GM23248 (cell line): ENCODE data around the gene ZNF865. TPM values are rescaled to one million over a fixed set of nuclear protein-coding genes. Genes with fewer than 3 reads are reported as not detected.
A peak's percentile ranks its signal among the peaks of the same experiment; 100 is the strongest.

Experiments used
- DNase-seq: peaks from one replicate; pipeline ENCODE4 v3.0.0-alpha.2; 2015
- H2AFZ ChIP-seq: fragments of 200-600 bp; sonication (generic); 2 replicates; pipeline ENCODE4 v1.6.1; 2016; ENCODE audit warnings: antibody characterized with exemption
- H3F3A ChIP-seq: fragments of 200-600 bp; sonication (generic); 2 replicates; pipeline ENCODE4 v1.6.1; 2016; ENCODE audit warnings: mild to moderate bottlenecking, antibody characterized with exemption, mixed run types; ENCODE audit not compliant: insufficient read depth
- H3K27ac ChIP-seq: fragments of 200-600 bp; sonication (generic); 2 replicates; pipeline ENCODE4 v1.5.1; 2016; ENCODE audit warnings: mild to moderate bottlenecking
- H3K27me3 ChIP-seq: fragments of 200-600 bp; sonication (generic); replicated peaks from 2 replicates; pipeline ENCODE4 v1.6.1; 2016; ENCODE audit warnings: mild to moderate bottlenecking; ENCODE audit not compliant: insufficient read depth
- H3K36me3 ChIP-seq: fragments of 200-600 bp; sonication (generic); 2 replicates; pipeline ENCODE4 v1.6.1; 2016; ENCODE audit warnings: low read depth, mild to moderate bottlenecking
- H3K4me1 ChIP-seq: fragments of 200-600 bp; sonication (generic); 2 replicates; pipeline ENCODE4 v1.6.1; 2016; ENCODE audit warnings: mild to moderate bottlenecking; ENCODE audit not compliant: insufficient read depth
- H3K4me2 ChIP-seq: fragments of 200-600 bp; sonication (generic); one replicate; pipeline ENCODE4 v1.6.1; 2016; ENCODE audit warnings: mild to moderate bottlenecking; ENCODE audit not compliant: unreplicated experiment
- H3K4me3 ChIP-seq: fragments of 200-600 bp; sonication (generic); 2 replicates; pipeline ENCODE4 v1.5.1; 2016; ENCODE audit warnings: mild to moderate bottlenecking
- H3K79me2 ChIP-seq: fragments of 200-600 bp; sonication (generic); 2 replicates; pipeline ENCODE4 v1.6.1; 2016; ENCODE audit warnings: mild to moderate bottlenecking; ENCODE audit not compliant: insufficient read depth
- H3K9ac ChIP-seq: fragments of 200-600 bp; sonication (generic); 2 replicates; pipeline ENCODE4 v1.6.1; 2016; ENCODE audit warnings: mild to moderate bottlenecking
- H3K9me2 ChIP-seq: fragments of 200-600 bp; sonication (generic); 2 replicates; pipeline ENCODE4 v1.6.1; 2016; ENCODE audit warnings: mixed run types, mild to moderate bottlenecking, moderate library complexity; ENCODE audit not compliant: insufficient read depth
- H3K9me3 ChIP-seq: fragments of 200-600 bp; sonication (generic); one replicate; pipeline ENCODE4 v1.6.1; 2017; ENCODE audit warnings: low read depth
- H4K20me1 ChIP-seq: fragments of 200-600 bp; sonication (generic); 2 replicates; pipeline ENCODE4 v1.6.0; 2016; ENCODE audit not compliant: insufficient read depth
- EZH2 ChIP-seq: fragments of 200-600 bp; sonication (generic); IDR thresholded peaks from 2 replicates; pipeline ENCODE4 v1.6.1; 2018; ENCODE audit warnings: antibody characterized with exemption, mild to moderate bottlenecking; ENCODE audit not compliant: insufficient read depth, poor library complexity, severe bottlenecking
- EZH2phosphoT487 ChIP-seq: fragments of 200-600 bp; sonication (generic); IDR thresholded peaks from 2 replicates; pipeline ENCODE4 v1.6.1; 2018; ENCODE audit warnings: antibody characterized with exemption, moderate library complexity, mild to moderate bottlenecking, low read depth; ENCODE audit not compliant: insufficient read depth
- WGBS, 2 experiments: methylation state at CpG; one replicate each; pipeline ENCODE4 v1.1.6; 2015 to 2017; ENCODE audit warnings: low lambda C conversion rate in 2 of 2, low coverage in 1 of 2; ENCODE audit errors: missing lambda C conversion rate in 2 of 2; 5-methylcytosine and 5-hydroxymethylcytosine counted together
- in situ Hi-C: fragments of 300-500 bp; cut with MboI; formaldehyde crosslinking; loops from 2 replicates; pipeline ENCODE4 v1.15.0; 2020
- polyA plus RNA-seq: library from polyadenylated mRNA; unstranded; fragments of >200 nt; fragmentation: Nextera tagmentation; extraction: Ambion mirVana; gene quantifications from 2 replicates; pipeline ENCODE4 v1.2.1, GENCODE V29; 2016
- total RNA-seq: library from RNA; depleted of rRNA; stranded (reverse); fragments of >200 nt; shearing (Covaris generic); gene quantifications from 2 replicates; pipeline ENCODE4 v1.2.3, GENCODE V29; 2014

Gene ZNF865
- total and polyA plus RNA-seq, 2 experiments from 2014 or later, result 0.21 to 1.3 TPM

- H3K36me3 ChIP-seq, result no peaks in the 10 kb centered on the region
- peak overlapping the region; percentile 86 for H3K9ac ChIP-seq
- H3K9me2 ChIP-seq, result no peaks in the 10 kb centered on the region
- no peaks in the 10 kb centered on the region for H4K20me1 ChIP-seq
- H3K79me2 ChIP-seq, result peaks cover 19% of the 10 kb centered on the region
- H3K4me1 ChIP-seq, result no peaks in the 10 kb centered on the region; the same call in 1 of the 2 replicates
- H3K27ac ChIP-seq, result no peak overlapping the region
- peaks cover 9% of the 10 kb centered on the region for H3F3A ChIP-seq
- in situ Hi-C loops, result no loop called here
- no peak overlapping the region for H2AFZ ChIP-seq
- H3K9me3 ChIP-seq, result no peaks in the 10 kb centered on the region
- no peaks in the 10 kb centered on the region for H3K27me3 ChIP-seq
- no peak for DNase-seq
- H3K4me3 ChIP-seq, result peak overlapping the region; percentile 82
- peak overlapping the region; percentile 99 for H3K4me2 ChIP-seq
- WGBS, 2 experiments, result 94 to 96% methylated on average over 27 to 90 of the region's 90 CpGs
- TF ChIP-seq EZH2 (no peak), EZH2phosphoT487 (no peak)
These were observed 26.4 kb upstream of the ZNF865 start for GRCh38 chr19:55578761-55579747.

GRCh38 chr19:55579766-55580621 is 25.5 kb upstream of the ZNF865 start:
- peak overlapping the region; percentile 99 for H3K4me2 ChIP-seq
- no peaks in the 10 kb centered on the region for H3K36me3 ChIP-seq
- peak overlapping the region; percentile 82 for H3K4me3 ChIP-seq
- no peaks in the 10 kb centered on the region for H3K9me2 ChIP-seq
- no peaks in the 10 kb centered on the region for H4K20me1 ChIP-seq
- in situ Hi-C loops, result no loop called here
- H3K4me1 ChIP-seq, result no peaks in the 10 kb centered on the region; the same call in 1 of the 2 replicates
- H3F3A ChIP-seq, result peaks cover 11% of the 10 kb centered on the region
- H3K27me3 ChIP-seq, result no peaks in the 10 kb centered on the region
- WGBS, 2 experiments, result 6% methylated on average over 11 to 20 of the region's 20 CpGs
- H3K27ac ChIP-seq, result peak overlapping the region; percentile 43
- H3K9me3 ChIP-seq, result no peaks in the 10 kb centered on the region
- TF ChIP-seq EZH2, result no peak
- no peak for TF ChIP-seq EZH2phosphoT487
- peak overlapping the region; percentile 99 for H2AFZ ChIP-seq
- peak; percentile 44 for DNase-seq
- H3K9ac ChIP-seq, result peak overlapping the region; percentile 86
- peaks cover 19% of the 10 kb centered on the region for H3K79me2 ChIP-seq

GRCh38 chr19:55580628-55581144 is 24.8 kb upstream of the ZNF865 start, which contains the start of gene ZNF579:
TSS of gene ZNF579 (minus strand) at chr19:55580848. CDS start at chr19:55579639, 1,209 bp downstream.
- 2% methylated on average over 7 to 24 of the region's 24 CpGs for WGBS, 2 experiments
- in situ Hi-C loops, result no loop called here
- TF ChIP-seq EZH2 (no peak), EZH2phosphoT487 (no peak)

More at GRCh38 chr19:55580628-55581144, 24.8 kb upstream of the ZNF865 start, which contains the start of gene ZNF579:
- Histone ChIP-seq H3K9me3 (no peaks in the 10 kb centered on the region), H3K9me2 (no peaks in the 10 kb centered on the region), H3K4me2 (peak within 1 kb of the TSS; percentile 99), H3K79me2 (peaks cover 19% of the 10 kb centered on the region), H3K27ac (peak within 1 kb of the TSS; percentile 43), H4K20me1 (no peaks in the 10 kb centered on the region), H3K9ac (peak within 1 kb of the TSS; percentile 86), H3K36me3 (no peaks in the 10 kb centered on the region), H3F3A (peaks cover 15% of the 10 kb centered on the region), H3K27me3 (no peaks in the 10 kb centered on the region), H3K4me1 (no peaks in the 10 kb centered on the region; the same call in 1 of the 2 replicates), H2AFZ (peak within 1 kb of the TSS; percentile 99), H3K4me3 (peak within 1 kb of the TSS; percentile 82)
- DNase-seq, result peak; percentile 91
